ENCODE data around the gene MAZ.

Gene MAZ

DNA sequence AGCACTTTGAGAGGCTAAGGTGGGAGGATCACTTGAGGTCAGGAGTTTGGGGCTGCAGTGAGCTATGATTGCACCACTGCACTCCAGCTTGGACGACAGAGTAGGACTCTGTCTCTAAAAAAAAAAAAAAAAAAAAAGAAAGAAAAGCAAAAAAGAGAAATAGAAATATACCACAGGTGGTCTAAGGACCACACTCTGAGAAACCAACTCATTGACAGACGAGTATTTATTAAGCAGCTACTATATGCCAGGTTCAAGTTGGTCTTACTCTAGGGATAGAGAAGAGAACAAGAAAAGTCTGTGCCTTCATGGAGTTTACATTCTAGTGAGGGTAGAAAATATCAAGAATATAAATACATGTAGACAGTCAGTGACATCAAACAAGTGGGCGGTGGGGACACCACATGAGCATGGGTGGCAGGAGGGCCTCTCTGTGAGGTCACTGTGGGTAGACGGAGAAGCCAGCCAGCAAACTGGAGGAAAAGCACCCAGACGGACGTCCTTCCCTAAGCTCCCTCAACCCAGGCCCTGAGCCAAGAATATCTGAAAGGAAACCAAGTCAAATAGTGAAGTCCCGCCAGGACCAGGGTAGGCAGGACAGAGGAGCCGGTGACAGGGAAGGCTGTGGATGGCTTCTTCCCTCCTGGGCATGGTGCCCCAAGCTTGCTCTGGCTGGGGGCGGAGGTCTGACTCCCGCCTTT is 52.0 kb downstream of the MAZ start:
- DNase-seq, result no peak

DNA sequence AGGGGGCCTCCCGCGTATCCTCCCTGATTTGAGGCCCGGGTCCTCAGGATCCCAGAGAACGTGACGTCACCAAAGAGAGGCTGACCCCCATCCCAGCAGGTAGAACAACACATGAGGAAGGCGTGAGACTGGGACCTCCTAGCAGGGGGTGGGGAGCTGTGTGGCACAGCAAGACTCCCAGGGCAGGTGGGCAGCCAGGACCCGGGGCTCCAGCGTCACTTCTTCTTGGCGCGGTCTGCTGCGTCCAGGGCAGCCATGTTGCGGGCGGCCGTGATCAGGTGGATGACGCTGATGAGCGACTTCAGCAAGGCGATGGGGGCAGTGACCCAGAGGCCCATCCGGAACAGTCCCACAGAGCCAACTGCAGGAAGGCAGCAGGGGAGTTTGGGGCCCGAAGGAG is 52.6 kb downstream of the MAZ start:
- no peak for DNase-seq

DNA sequence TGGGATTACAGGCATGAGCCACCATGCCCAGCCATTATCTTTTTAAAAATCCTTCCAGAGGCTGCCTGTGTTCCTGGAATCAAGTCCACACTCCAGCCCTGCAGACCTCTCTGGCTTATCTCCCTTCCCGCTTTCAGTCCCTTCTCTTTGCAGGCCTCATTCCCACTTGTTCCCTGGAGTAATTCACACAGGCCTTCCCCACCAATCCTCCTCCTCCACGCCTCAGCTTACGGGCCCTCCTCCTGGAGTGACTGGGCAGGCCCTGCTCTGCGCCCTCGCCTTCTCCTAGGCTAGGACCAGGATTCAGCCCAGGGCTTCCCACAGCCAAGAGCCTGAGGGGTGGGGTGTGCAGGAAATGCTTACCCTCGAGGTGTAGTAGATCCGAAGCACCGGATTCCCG is 53.9 kb downstream of the MAZ start:
- DNase-seq, result no peak

Data from activated CD8-positive, alpha-beta memory T cell treated with anti-CD3 and anti-CD28 coated beads for 24 hours (primary cell).